Measurements from ENCODE around the gene TRRAP. TPM values are rescaled to one million over a fixed set of nuclear protein-coding genes. Genes with fewer than 3 reads are reported as not detected.

TRRAP gene
- total and polyA plus RNA-seq, 2 of the 8 experiments (the other 6 are each of a cell fraction or from before 2014, with no cell fraction given), result 21.7 to 48.6 TPM

DNA sequence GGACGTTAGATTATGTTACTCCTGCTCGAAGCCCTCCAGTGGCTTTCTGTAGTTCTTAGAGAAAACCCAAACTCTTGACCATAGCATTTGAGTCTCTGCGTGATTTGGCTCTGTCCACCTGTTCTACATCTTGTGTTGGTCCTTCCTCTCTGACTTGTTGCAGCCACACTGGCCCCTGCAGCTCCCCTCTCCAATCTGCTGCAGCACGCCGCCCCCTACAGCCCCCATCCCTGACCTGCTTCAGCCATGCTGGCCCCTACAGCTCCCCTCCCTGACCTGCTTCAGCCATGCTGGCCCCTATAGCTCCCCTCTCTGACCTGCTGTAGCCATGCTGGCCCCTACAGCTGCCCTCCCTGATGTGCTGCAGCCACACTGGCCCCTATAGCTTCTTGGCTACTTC, 29.2 kb downstream of the TRRAP start:
- Histone ChIP-seq H3K4me1 (replicated peaks in 1 of 4; ENCODE audit: control insufficient read depth in 3 of 4, insufficient read depth in 4 of 4, low read length in 3 of 4) (no peaks in the 10 kb centered on the region), H3K4me2 (ENCODE audit: insufficient read depth in 1 of 2, low read depth in 2 of 2, low read length in 2 of 2) (no peak overlapping the region), H3K9me3 (ENCODE audit: insufficient read depth in 2 of 2, low read depth in 1 of 2, low read length in 1 of 2) (peaks cover 0 to 4% of the 10 kb centered on the region in 2 experiments; a peak in 2 of 4 replicates), H3K27ac (ENCODE audit: low read depth, low read length) (no peak overlapping the region), H3K4me3 (ENCODE audit: extremely low read depth in 1 of 4, insufficient read depth in 2 of 4, low read depth in 3 of 4, low read length in 4 of 4) (no peak overlapping the region), H2BK20ac (ENCODE audit: low read length) (no peak overlapping the region), H4K20me1 (replicated peaks in 1 of 2; ENCODE audit: control insufficient read depth in 1 of 2, insufficient read depth in 2 of 2, low read length in 2 of 2) (peaks cover 0 to 2% of the 10 kb centered on the region in 2 experiments), H3K23me2 (ENCODE audit: low read depth, low read length) (no peaks in the 10 kb centered on the region), H2BK15ac (ENCODE audit: low read length) (no peak overlapping the region), H3K14ac (ENCODE audit: insufficient read length) (no peak overlapping the region), H4K5ac (ENCODE audit: insufficient read length, low read depth, low read length) (no peak overlapping the region), H3K23ac (ENCODE audit: insufficient read length) (no peak overlapping the region), H4K8ac (ENCODE audit: extremely low read depth, insufficient read depth, low read length) (no peak overlapping the region), H2BK5ac (ENCODE audit: low read depth, low read length) (no peak overlapping the region), H3K18ac (ENCODE audit: extremely low read depth, low read length) (no peak overlapping the region), H3K79me2 (ENCODE audit: control insufficient read depth in 1 of 2, insufficient read depth in 2 of 2, low read length in 2 of 2) (no peaks in the 10 kb centered on the region), H3K4ac (replicated peaks; ENCODE audit: insufficient read length, low read depth, low read length) (no peak overlapping the region), H3K27me3 (replicated peaks in 1 of 4; ENCODE audit: control insufficient read depth in 3 of 4, extremely low read depth in 1 of 4, insufficient read depth in 3 of 4, low read length in 3 of 4) (no peaks in the 10 kb centered on the region), H4K91ac (replicated peaks; ENCODE audit: insufficient read length, low read length) (no peak overlapping the region), H3K56ac (replicated peaks; ENCODE audit: insufficient read length, low read depth, low read length) (no peak overlapping the region), H2AFZ (ENCODE audit: low read length) (no peak overlapping the region), H2BK12ac (ENCODE audit: low read depth, low read length) (no peak overlapping the region), H2BK120ac (replicated peaks; ENCODE audit: low read depth, low read length) (no peak overlapping the region), H3K79me1 (ENCODE audit: low read depth, low read length) (no peaks in the 10 kb centered on the region; the same call in 1 of the 2 replicates), H3K9ac (replicated peaks in 1 of 4; ENCODE audit: extremely low read depth in 1 of 4, low read depth in 3 of 4, low read length in 3 of 4) (no peak overlapping the region), H3K36me3 (ENCODE audit: control insufficient read depth in 2 of 4, insufficient read depth in 4 of 4, low read length in 3 of 4) (peaks cover 47 to 95% (median 81%) of the 10 kb centered on the region in 4 experiments), H2AK5ac (ENCODE audit: low read depth, low read length) (no peak overlapping the region)
- WGBS, 2 experiments (ENCODE audit: extremely low coverage in 1 of 2, insufficient coverage in 1 of 2, insufficient read length in 1 of 2, insufficient replicate concordance in 2 of 2, low coverage in 1 of 2, low lambda C conversion rate in 2 of 2, missing lambda C conversion rate in 1 of 2), result 99% methylated on average over 5 of the region's 5 CpGs; no CpG with 5 or more reads in 1 of the 2 experiments
- DNase-seq (ENCODE audit: low read depth in 1 of 2, low spot score in 2 of 2), result no peak
- no peak for TF ChIP-seq HDAC2 (IDR thresholded peaks at IDR 0.05; ENCODE audit: borderline replicate concordance in 1 of 2, low read depth in 2 of 2, low read length in 2 of 2)
- no peak for TF ChIP-seq SP1 (IDR thresholded peaks at IDR 0.05; ENCODE audit: low read depth, low read length)
- TF ChIP-seq CTCF (IDR thresholded peaks at IDR 0.05; ENCODE audit: control extremely low read depth in 1 of 3, insufficient read depth in 1 of 3, low read depth in 1 of 3, low read length in 3 of 3), result peak; percentile 1 to 25 (median 20); a peak in 3 of 4 replicates
- no peak for FAIRE-seq
- ChIA-PET POLR2A (ENCODE audit: partially characterized antibody) (interaction anchor here (0.6 kb wide), 1 partner anchor 442 kb away, joined by 3 read pairs; no protein-coding TSS in a partner anchor), CTCF (ENCODE audit: partially characterized antibody) (interaction anchor here (0.6 to 1.2 kb wide), 6 partner anchors 11 to 1223 kb away, joined by 3 to 4 read pairs (median 3); no protein-coding TSS in a partner anchor)

Data from H1 (cell line).